Activated CD8-positive, alpha-beta T cell treated with anti-CD3 and anti-CD28 coated beads for 36 hours (primary cell): ENCODE results near the gene LKAAEAR1. TPM values are rescaled to one million over a fixed set of nuclear protein-coding genes. Genes with fewer than 3 reads are reported as not detected.

Experiments used
- ATAC-seq: fragments of 200-7000 bp; cut with Tn5 transposase; one replicate; pipeline ENCODE4 v1.10.0; 2021; ENCODE audit warnings: mild to moderate bottlenecking, moderate library complexity
- CTCF ChIA-PET: fragments of 350-600 bp; sonication (Branson Sonifier 250); formaldehyde crosslinking; loops from one replicate; lab custom pipeline; 2021; ENCODE audit warnings: antibody characterized with exemption; lab: Charles Lee
- POLR2A ChIA-PET: fragments of 350-600 bp; sonication (Branson Sonifier 250); formaldehyde crosslinking; loops from one replicate; lab custom pipeline; 2021; ENCODE audit warnings: antibody characterized with exemption; lab: Charles Lee
- DNase-seq: peaks from one replicate; pipeline ENCODE4 v3.0.0-alpha.2; 2020
- H3K27ac Mint-ChIP-seq: one replicate; pipeline ENCODE4 v1.8.0; 2021; ENCODE audit warnings: mild to moderate bottlenecking, mixed read lengths
- H3K27me3 Mint-ChIP-seq: one replicate; pipeline ENCODE4 v1.8.0; 2021; ENCODE audit warnings: mixed read lengths
- H3K36me3 Mint-ChIP-seq: one replicate; pipeline ENCODE4 v1.8.0; 2021; ENCODE audit warnings: low read depth, mixed read lengths
- H3K4me1 Mint-ChIP-seq: one replicate; pipeline ENCODE4 v1.8.0; 2021; ENCODE audit warnings: low read depth, mixed read lengths
- H3K4me3 Mint-ChIP-seq: one replicate; pipeline ENCODE4 v1.8.0; 2021; ENCODE audit warnings: mild to moderate bottlenecking, moderate library complexity, mixed read lengths
- H3K9me3 Mint-ChIP-seq: one replicate; pipeline ENCODE4 v1.8.0; 2021; ENCODE audit warnings: mixed read lengths
- CTCF ChIP-seq: fragments of 200-600 bp; IDR thresholded peaks from one replicate; pipeline ENCODE4 v1.8.0; 2022; ENCODE audit warnings: antibody characterized with exemption, mild to moderate bottlenecking
- intact Hi-C: fragments of 100-400 bp; cut with micrococcal nuclease; formaldehyde crosslinking; loops from one replicate; pipeline ENCODE4 v1.10.0; 2022
- total RNA-seq, 2 experiments: library from RNA; stranded (reverse); gene quantifications; one replicate each; pipeline ENCODE4 v1.2.3, GENCODE V29; 2021

LKAAEAR1 gene
- total RNA-seq, 2 experiments from 2014 or later = 0.43 TPM

- peak; percentile 1 for DNase-seq
- no peaks in the 10 kb centered on the region for H3K36me3 Mint-ChIP-seq
- no peak for ATAC-seq
- intact Hi-C loops = no loop called here
- H3K27me3 Mint-ChIP-seq = peaks cover 14% of the 10 kb centered on the region
- ChIA-PET CTCF (no interaction called here), POLR2A (interaction anchor here (1.0 kb wide), 1 partner anchor 21 kb away, joined by 3 read pairs; no protein-coding TSS in a partner anchor)
- peaks cover 20% of the 10 kb centered on the region for H3K4me1 Mint-ChIP-seq
- no peak overlapping the region for H3K27ac Mint-ChIP-seq
- TF ChIP-seq CTCF = no peak
- no peaks in the 10 kb centered on the region for H3K9me3 Mint-ChIP-seq
- no peak overlapping the region for H3K4me3 Mint-ChIP-seq
Measured at GRCh38 chr20:64104667-64105451, 20.7 kb upstream of the LKAAEAR1 start.

GRCh38 chr20:64103871-64104666, 19.9 kb upstream of the LKAAEAR1 start:
- no peak overlapping the region for H3K4me3 Mint-ChIP-seq
- H3K36me3 Mint-ChIP-seq = no peaks in the 10 kb centered on the region
- no peak for ATAC-seq
- DNase-seq = no peak
- no peak for TF ChIP-seq CTCF
- ChIA-PET CTCF (no interaction called here), POLR2A (interaction anchor here (1.0 kb wide), 1 partner anchor 20 kb away, joined by 3 read pairs; no protein-coding TSS in a partner anchor)
- H3K9me3 Mint-ChIP-seq = no peaks in the 10 kb centered on the region
- intact Hi-C loops = no loop called here
- H3K27ac Mint-ChIP-seq = no peak overlapping the region
- H3K4me1 Mint-ChIP-seq = peaks cover 20% of the 10 kb centered on the region
- peaks cover 14% of the 10 kb centered on the region for H3K27me3 Mint-ChIP-seq

- H3K9me3 Mint-ChIP-seq = no peaks in the 10 kb centered on the region
- POLR2A ChIA-PET = interaction anchor here (0.7 kb wide), 1 partner anchor 17 kb away, joined by 3 read pairs; no protein-coding TSS in a partner anchor
- peaks cover 20% of the 10 kb centered on the region for H3K4me1 Mint-ChIP-seq
- no peak for TF ChIP-seq CTCF
- H3K27ac Mint-ChIP-seq = no peak overlapping the region
- no peak for ATAC-seq
- peak; percentile 16 for DNase-seq
- CTCF ChIA-PET = interaction anchor here (0.6 to 5.1 kb wide), 7 partner anchors 9 to 156 kb away, joined by 3 to 30 read pairs (median 4); partner anchors contain the start of genes LKAAEAR1 and OPRL1
- intact Hi-C loops = no loop called here
- peak overlapping the region; percentile 46 for H3K4me3 Mint-ChIP-seq
- H3K27me3 Mint-ChIP-seq = peaks cover 14% of the 10 kb centered on the region
- H3K36me3 Mint-ChIP-seq = no peaks in the 10 kb centered on the region
Measured at GRCh38 chr20:64102647-64103354, 18.6 kb upstream of the LKAAEAR1 start.

DNA sequence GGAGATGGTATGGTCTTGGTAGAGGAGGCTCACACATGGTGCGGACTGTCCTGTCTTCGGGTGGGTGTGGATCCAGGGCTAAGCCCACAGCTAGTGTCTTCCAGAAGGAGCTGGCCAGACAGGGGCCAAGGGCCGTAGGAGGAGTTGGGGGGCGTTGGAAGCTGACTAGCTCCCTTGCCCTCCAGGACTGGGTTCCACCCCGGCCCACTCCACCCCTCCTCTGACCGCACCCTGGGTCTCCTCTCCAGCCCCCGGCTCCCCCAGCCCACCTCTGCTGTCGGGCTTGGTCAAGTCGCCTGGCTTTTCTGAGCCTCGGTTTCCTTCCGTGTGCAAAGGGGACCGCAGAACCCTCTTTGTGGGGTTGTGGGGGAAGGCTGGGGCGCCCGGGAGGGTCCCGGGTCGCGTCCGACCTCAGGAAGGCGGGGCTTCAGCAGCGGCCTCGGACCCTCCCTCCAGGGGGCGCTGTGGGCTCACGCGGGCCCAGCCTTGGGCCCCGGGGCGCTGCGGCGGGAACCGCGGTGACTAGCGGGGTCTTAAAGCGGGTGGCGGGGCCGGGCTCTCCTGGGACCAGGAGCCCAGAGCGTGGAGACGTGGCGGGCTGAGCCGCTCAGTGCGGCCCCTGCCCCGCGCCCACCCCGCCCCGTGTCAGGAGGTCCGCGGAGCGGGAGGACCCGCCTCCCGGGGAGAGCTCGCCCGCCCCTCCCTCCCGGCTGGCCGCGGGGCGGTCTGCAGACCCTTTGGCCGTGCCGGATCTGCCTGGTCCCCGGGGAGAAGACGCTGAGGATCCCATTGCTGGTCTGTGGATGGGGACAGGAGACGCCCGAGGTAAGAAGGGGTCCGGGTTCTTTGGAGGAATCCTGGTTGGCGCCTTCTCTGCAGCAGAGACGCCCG, 17.8 kb upstream of the LKAAEAR1 start:
- Mint-ChIP-seq H3K4me3 (peak overlapping the region; percentile 46), H3K27ac (no peak overlapping the region), H3K27me3 (peaks cover 14% of the 10 kb centered on the region), H3K36me3 (no peaks in the 10 kb centered on the region), H3K4me1 (peaks cover 16% of the 10 kb centered on the region), H3K9me3 (no peaks in the 10 kb centered on the region)
- POLR2A ChIA-PET = interaction anchor here (0.7 kb wide), 1 partner anchor 18 kb away, joined by 3 read pairs; no protein-coding TSS in a partner anchor
- ATAC-seq (peak; percentile 82), DNase-seq (peak; percentile 79)
- TF ChIP-seq CTCF = peak; percentile 98
- CTCF ChIA-PET = interaction anchor here (0.6 to 5.1 kb wide), 10 partner anchors 9 to 157 kb away, joined by 3 to 30 read pairs (median 3); partner anchors contain the start of genes LKAAEAR1 and OPRL1
- intact Hi-C loops = no loop called here
